AG09309 (cell line): ENCODE results near the gene UBE2O.
A peak's percentile ranks its signal among the peaks of the same experiment; 100 is the strongest.

Source experiments
- DNase-seq: peaks from one replicate; pipeline ENCODE4 v3.0.0-alpha.2; 2010; ENCODE audit warnings: low read depth
- H3K4me3 ChIP-seq: 2 replicates; pipeline ENCODE4 v1.5.1; 2011; ENCODE audit warnings: mild to moderate bottlenecking, low read depth, low read length, moderate library complexity; ENCODE audit not compliant: control insufficient read depth
- TF ChIP-seq, protein P1 (sequence below): IDR thresholded peaks from 2 replicates; pipeline ENCODE4 v1.5.1; 2011; ENCODE audit warnings: mild to moderate bottlenecking, low read depth, low read length, inconsistent platforms; ENCODE audit not compliant: insufficient read depth, control insufficient read depth; ENCODE audit errors: missing control alignments

Gene UBE2O

DNA sequence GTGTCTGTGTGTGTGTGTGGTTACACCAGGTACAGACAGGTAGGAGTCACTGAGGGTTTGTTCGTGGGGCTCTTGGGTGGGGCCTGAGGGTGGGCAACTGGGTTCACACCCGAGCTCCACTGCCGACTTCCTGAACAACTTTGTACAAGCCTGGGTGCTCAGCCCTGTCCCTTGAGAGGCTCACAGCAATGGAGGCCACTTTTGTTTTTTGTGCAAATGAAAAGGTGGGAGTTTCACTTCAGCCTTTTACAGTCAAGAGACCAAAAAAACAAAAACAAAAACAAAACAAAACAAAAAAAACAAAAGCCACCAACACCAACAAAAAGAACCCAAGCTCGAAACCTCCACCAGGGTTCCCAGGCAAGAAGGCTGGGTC is 45.9 kb upstream of the UBE2O start:
- TF ChIP-seq, protein P1, sequence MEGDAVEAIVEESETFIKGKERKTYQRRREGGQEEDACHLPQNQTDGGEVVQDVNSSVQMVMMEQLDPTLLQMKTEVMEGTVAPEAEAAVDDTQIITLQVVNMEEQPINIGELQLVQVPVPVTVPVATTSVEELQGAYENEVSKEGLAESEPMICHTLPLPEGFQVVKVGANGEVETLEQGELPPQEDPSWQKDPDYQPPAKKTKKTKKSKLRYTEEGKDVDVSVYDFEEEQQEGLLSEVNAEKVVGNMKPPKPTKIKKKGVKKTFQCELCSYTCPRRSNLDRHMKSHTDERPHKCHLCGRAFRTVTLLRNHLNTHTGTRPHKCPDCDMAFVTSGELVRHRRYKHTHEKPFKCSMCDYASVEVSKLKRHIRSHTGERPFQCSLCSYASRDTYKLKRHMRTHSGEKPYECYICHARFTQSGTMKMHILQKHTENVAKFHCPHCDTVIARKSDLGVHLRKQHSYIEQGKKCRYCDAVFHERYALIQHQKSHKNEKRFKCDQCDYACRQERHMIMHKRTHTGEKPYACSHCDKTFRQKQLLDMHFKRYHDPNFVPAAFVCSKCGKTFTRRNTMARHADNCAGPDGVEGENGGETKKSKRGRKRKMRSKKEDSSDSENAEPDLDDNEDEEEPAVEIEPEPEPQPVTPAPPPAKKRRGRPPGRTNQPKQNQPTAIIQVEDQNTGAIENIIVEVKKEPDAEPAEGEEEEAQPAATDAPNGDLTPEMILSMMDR: no peak
- DNase-seq: no peak
- H3K4me3 ChIP-seq: no peak overlapping the region

DNA sequence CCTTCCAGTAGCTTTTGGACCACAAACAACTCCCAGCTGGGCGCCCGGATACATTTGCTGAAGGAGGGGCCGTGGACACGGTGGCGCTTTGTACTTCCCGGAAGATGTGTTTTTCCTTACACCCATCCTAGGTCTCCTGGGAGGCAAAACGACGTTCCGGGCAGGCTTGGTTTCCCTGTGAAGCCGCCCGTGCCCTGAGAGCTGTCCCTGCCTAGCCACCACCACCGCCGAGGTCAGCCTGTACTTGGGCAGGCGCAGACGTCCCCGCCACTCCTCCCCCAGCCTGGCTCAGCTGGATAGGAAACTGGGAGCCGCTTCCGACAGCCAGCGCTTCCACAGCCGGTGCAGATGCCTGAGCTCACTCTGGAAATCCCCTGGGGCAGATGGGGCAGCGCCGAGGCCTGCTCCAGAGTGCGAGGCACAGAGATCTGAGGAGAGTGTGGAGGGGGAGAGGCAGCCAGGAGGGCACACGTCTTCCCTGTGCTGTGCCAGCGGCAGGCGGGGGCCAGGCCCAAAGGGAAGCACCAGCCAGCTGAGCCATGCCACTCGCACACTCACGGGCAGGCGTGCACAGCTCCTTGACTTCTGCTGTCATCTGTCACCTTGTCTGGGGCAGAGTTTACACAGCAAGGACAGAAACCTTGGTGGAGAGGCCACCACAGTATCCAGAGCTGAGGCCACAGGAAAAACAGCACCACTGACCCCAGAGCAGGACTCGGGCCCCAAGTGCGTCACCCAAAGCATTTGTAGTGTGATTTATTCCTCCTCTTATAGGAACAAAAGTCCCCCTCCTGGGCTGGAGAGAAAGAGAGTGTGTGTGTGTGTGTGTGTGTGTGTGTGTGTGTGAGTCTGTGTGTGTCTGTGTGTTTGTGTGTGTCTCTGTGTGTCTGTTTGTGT is 45.3 kb upstream of the UBE2O start:
- peak; percentile 35 for DNase-seq
- TF ChIP-seq, protein P1: no peak

DNA sequence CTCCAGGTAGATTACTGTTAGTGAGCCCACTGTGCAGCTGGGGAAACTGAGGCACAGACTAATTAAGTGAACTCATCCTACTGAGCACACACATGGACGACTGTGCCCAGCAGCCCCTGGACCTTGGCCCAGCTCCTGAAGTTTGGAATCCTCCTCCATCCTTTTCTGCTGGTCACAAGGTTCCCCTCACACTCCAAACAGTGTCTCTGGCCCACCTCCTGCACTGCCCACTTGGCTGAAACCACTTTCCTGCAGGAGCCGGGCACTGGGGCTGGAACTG is 44.7 kb upstream of the UBE2O start:
- H3K4me3 ChIP-seq: peak overlapping the region; percentile 0; the same call in 1 of the 2 replicates
- no peak for DNase-seq
- TF ChIP-seq, protein P1: no peak

More for the DNA sequence above, 45.3 kb upstream of the UBE2O start:
- H3K4me3 ChIP-seq: peak overlapping the region; percentile 0

DNA sequence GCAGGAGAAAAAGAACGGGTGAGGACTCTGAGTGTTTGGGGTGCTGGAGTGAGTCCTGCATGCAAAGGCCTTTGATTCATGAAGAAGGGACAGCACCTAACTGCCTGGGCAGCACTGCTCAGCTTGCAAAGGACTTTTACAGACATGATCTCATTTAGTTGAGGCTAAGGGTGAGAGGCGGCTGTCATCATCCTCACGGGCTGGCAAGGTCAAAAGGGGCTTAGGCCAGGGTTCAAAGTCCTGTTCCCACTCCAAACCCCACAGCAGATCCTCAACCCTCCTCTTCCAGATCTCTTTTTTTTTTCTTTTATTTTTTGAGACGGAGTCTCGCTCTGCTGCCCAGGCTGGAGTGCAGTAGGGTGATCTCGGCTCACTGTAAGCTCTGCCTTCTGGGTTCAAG is 43.5 kb upstream of the UBE2O start:
- H3K4me3 ChIP-seq: no peak overlapping the region
- TF ChIP-seq, protein P1: no peak
- DNase-seq: no peak

DNA sequence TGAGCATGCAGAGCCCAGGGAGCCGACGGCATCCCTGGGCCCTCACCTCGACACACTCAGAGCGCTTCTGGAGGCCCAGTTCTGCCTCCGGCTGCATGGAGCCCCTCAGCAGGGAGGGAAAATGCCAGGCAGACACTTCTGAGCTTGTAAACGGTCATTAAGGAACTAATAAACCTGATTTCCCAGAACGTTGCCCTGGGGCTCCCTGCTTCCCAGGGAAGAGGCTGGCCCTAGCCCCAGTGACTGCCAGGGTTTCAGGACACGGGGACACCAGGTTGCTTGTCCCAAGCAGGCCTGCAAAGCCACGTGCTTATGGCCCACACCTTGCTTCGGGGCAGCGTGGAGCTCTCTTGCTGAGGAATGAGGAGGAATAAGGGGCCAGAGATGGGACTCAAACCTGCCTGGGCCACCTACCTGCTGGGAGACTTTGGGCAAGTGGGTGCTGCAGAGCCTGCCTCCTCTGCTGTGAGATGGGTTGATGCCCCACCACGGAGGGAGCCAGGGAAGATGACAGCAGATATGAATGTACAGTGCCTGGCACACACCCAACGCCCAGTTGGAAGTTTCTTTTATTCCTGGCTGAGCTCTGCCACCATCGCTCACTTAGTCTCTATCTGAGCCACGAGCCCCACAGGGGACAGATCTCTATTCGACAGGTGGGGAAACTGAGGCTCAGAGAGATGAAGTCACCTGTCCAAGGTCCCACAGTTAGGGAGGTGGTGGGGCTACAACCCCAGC is 42.9 kb upstream of the UBE2O start:
- DNase-seq: no peak

DNA sequence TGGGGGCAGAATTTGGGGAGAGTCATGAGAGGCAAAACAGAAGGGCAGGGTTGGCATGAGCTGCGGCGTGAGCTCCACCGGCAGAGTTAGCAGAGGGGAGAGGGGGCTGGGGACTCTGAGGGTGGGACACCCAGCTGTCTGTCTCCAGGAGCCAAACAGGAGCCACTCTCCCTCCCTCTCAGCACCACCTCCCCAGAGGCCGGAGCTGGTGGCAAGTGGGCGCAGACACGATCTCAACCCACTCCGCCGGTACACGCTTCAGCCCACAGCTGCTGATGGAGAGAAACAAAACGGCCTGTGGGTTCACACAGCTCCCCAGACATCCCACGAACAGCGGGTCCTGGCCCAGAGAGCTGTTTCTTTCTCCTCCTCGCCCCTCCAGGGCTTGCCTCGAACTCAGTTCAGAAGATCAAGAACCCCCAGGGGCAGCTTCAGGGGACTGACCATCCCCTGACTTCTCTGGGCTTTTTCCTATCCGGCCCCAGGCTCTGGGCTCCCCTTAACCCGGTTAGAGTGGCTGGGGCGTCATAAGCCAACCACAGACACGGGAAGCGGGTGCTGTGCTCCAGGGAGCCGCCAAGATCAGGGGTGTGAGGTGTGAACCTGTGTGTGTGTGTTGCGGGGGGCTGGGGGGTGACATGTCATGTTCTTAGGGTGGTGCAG is 40.7 kb upstream of the UBE2O start:
- DNase-seq: no peak
- TF ChIP-seq, protein P1: no peak
- H3K4me3 ChIP-seq: no peak overlapping the region

More for the DNA sequence above, 42.9 kb upstream of the UBE2O start:
- TF ChIP-seq, protein P1: no peak
- no peak overlapping the region for H3K4me3 ChIP-seq
